CD4-positive, alpha-beta T cell (primary cell): ENCODE data around the gene TOR1A. TPM values are rescaled to one million over a fixed set of nuclear protein-coding genes. Genes with fewer than 3 reads are reported as not detected.

Experiments used
- ATAC-seq: fragments of 200-7000 bp; cut with Tn5 transposase; one replicate; pipeline ENCODE4 v1.10.0; 2022; ENCODE audit warnings: mild to moderate bottlenecking; ENCODE audit not compliant: poor library complexity
- CTCF ChIA-PET: fragments of 350-600 bp; sonication (Branson Sonifier 250); formaldehyde crosslinking; loops from one replicate; lab custom pipeline; 2021; ENCODE audit warnings: antibody characterized with exemption, inconsistent platforms; lab: Charles Lee
- POLR2A ChIA-PET: fragments of 350-600 bp; sonication (Branson Sonifier 250); formaldehyde crosslinking; loops from one replicate; lab custom pipeline; 2021; ENCODE audit warnings: antibody characterized with exemption, inconsistent platforms; lab: Charles Lee
- DNase-seq, 14 experiments: peaks; one replicate each; pipeline ENCODE4 v3.0.0-alpha.2; 2013 to 2020; ENCODE audit warnings: mixed read lengths in 2 of 14
- H3K27ac ChIP-seq, 2 donors: one replicate each; pipeline versions ENCODE4 v1.5.1 to v1.7.0; 2013; ENCODE audit warnings: low read length in 2 of 2, low read depth in 1 of 2, mild to moderate bottlenecking in 1 of 2
- H3K27me3 ChIP-seq, 2 experiments: 1 replicate in 1 of 2; 2 replicates in 1 of 2; pipeline versions ENCODE4 v1.6.1 to v1.7.0; 2013; ENCODE audit warnings: low read length in 2 of 2, control low read depth in 1 of 2, mild to moderate bottlenecking in 1 of 2, moderate library complexity in 1 of 2; ENCODE audit not compliant: insufficient read depth in 2 of 2, control insufficient read depth in 1 of 2
- H3K36me3 ChIP-seq: one replicate; pipeline ENCODE4 v1.6.1; 2013; ENCODE audit warnings: low read length, control low read depth; ENCODE audit not compliant: insufficient read depth
- H3K4me1 ChIP-seq: one replicate; pipeline ENCODE4 v1.6.1; 2013; ENCODE audit warnings: low read length, control low read depth; ENCODE audit not compliant: insufficient read depth
- H3K4me3 ChIP-seq: one replicate; pipeline ENCODE4 v1.5.1; 2013; ENCODE audit warnings: mild to moderate bottlenecking, low read length, moderate library complexity
- H3K9me3 ChIP-seq, 2 experiments: 1 replicate in 1 of 2; 2 replicates in 1 of 2; pipeline versions ENCODE4 v1.6.1 to v1.7.0; 2013; ENCODE audit warnings: low read length in 2 of 2, mild to moderate bottlenecking in 2 of 2, control low read depth in 1 of 2, moderate library complexity in 1 of 2; ENCODE audit not compliant: control insufficient read depth in 1 of 2, insufficient read depth in 1 of 2
- H3K27ac Mint-ChIP-seq: one replicate; pipeline ENCODE4 v1.8.0; 2020; ENCODE audit warnings: mixed read lengths
- H3K27me3 Mint-ChIP-seq: one replicate; pipeline ENCODE4 v1.8.0; 2021; ENCODE audit warnings: mixed read lengths
- H3K36me3 Mint-ChIP-seq: one replicate; pipeline ENCODE4 v1.8.0; 2021; ENCODE audit warnings: low read depth, mixed read lengths
- H3K4me1 Mint-ChIP-seq: one replicate; pipeline ENCODE4 v1.8.0; 2021; ENCODE audit warnings: low read depth, mixed read lengths
- H3K4me3 Mint-ChIP-seq: one replicate; pipeline ENCODE4 v1.8.0; 2020; ENCODE audit warnings: mild to moderate bottlenecking, mixed read lengths
- H3K9me3 Mint-ChIP-seq: one replicate; pipeline ENCODE4 v1.8.0; 2020; ENCODE audit warnings: mixed read lengths
- intact Hi-C, 2 experiments: fragments of 100-400 bp; cut with DNase I in 1 of 2; cut with micrococcal nuclease in 1 of 2; formaldehyde crosslinking; loops; one replicate each; pipeline versions ENCODE4 v1.15.1 to v1.9.0; 2023 to 2025; cut with DNase I, micrococcal nuclease
- total RNA-seq, 174 experiments: library from RNA in 2 of 174; stranded (reverse) in 2 of 174; gene quantifications; one replicate each; pipeline ENCODE4 v1.2.3 and lab custom pipeline; 2021 to 2026
- TF ChIP-seq, protein P1 (sequence below): fragments of 200-600 bp; IDR thresholded peaks from one replicate; pipeline ENCODE4 v1.8.0; 2022; ENCODE audit warnings: antibody characterized with exemption, mild to moderate bottlenecking

Gene TOR1A
- total RNA-seq, 2 experiments from 2014 or later = 12.6 to 13.9 TPM

DNA sequence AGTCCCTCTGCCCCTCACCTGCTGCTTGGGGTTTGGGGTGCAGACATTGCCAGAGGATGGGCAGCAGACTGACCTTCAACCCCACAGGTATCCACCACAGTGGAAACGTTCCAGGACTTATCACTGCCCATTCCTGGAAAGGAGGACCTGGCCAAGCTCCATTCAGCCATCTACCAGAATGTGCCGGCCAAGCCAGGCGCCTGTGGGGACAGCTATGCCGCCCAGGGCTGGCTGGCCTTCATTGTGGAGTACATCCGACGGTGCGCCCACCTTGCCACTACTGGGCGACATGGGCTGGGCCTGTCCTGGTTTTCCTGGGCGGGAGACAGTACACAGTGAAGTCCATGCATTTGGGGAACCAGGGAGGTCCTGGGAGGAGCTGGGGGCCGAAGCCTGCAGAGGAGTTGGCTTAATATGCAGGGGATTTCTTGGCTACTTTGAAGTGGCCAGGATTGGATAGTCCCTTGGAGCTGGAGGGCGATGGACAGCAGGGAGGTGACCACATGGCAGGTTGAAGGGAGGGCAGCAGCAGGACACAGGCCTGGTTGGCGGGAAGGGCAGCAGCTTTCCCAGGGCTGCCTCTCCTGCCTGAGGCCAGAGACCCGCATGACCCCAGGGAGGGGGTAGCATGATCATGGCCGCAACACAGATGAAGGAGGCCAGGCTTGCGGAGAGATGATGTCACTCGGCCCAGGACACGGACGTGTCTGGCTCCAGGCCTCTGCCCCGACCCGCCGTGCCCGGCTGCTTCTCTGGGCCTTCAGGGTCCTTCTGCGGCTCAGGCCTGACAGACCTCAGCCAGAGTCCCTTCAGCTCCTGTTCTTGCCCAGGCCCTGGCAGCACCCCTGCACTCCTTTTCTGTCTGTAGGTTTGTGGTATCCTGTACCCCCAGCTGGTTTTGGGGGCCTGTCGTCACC lies 45.9 kb upstream of the TOR1A start:
- DNase-seq = peak in 1 of 14 experiments; percentile 39
- intact Hi-C loops = loop anchor here (1.0 to 5.0 kb wide), 5 partner anchors 15 to 48 kb away; partner anchors contain the start of genes C9orf78 (in 1 of the 2), TOR1A (in 1 of the 2) and USP20 (in 1 of the 2)
- ChIA-PET POLR2A (interaction anchor here (0.7 to 3.5 kb wide), 13 partner anchors 9 to 107 kb away, joined by 3 to 33 read pairs (median 7); partner anchors contain the start of genes C9orf78 and USP20), CTCF (interaction anchor here (1.1 to 2.1 kb wide), 5 partner anchors 16 to 87 kb away, joined by 3 to 8 read pairs (median 7); partner anchors contain the start of genes C9orf78 and USP20)
- Mint-ChIP-seq H3K4me1 (peaks cover 73% of the 10 kb centered on the region), H3K27me3 (no peaks in the 10 kb centered on the region), H3K36me3 (peaks cover 71% of the 10 kb centered on the region), H3K27ac (peak overlapping the region; percentile 86), H3K9me3 (no peaks in the 10 kb centered on the region), H3K4me3 (peak overlapping the region; percentile 59)
- ATAC-seq = no peak
- peak overlapping the region; percentile 40 for H3K4me3 ChIP-seq
- TF ChIP-seq, protein P1, sequence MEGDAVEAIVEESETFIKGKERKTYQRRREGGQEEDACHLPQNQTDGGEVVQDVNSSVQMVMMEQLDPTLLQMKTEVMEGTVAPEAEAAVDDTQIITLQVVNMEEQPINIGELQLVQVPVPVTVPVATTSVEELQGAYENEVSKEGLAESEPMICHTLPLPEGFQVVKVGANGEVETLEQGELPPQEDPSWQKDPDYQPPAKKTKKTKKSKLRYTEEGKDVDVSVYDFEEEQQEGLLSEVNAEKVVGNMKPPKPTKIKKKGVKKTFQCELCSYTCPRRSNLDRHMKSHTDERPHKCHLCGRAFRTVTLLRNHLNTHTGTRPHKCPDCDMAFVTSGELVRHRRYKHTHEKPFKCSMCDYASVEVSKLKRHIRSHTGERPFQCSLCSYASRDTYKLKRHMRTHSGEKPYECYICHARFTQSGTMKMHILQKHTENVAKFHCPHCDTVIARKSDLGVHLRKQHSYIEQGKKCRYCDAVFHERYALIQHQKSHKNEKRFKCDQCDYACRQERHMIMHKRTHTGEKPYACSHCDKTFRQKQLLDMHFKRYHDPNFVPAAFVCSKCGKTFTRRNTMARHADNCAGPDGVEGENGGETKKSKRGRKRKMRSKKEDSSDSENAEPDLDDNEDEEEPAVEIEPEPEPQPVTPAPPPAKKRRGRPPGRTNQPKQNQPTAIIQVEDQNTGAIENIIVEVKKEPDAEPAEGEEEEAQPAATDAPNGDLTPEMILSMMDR = no peak
- H3K27ac ChIP-seq = peak overlapping the region; percentile 93 to 96
- peaks cover 90% of the 10 kb centered on the region for H3K4me1 ChIP-seq
- no peaks in the 10 kb centered on the region for H3K27me3 ChIP-seq
- peaks cover 54% of the 10 kb centered on the region for H3K36me3 ChIP-seq
- no peaks in the 10 kb centered on the region for H3K9me3 ChIP-seq

DNA sequence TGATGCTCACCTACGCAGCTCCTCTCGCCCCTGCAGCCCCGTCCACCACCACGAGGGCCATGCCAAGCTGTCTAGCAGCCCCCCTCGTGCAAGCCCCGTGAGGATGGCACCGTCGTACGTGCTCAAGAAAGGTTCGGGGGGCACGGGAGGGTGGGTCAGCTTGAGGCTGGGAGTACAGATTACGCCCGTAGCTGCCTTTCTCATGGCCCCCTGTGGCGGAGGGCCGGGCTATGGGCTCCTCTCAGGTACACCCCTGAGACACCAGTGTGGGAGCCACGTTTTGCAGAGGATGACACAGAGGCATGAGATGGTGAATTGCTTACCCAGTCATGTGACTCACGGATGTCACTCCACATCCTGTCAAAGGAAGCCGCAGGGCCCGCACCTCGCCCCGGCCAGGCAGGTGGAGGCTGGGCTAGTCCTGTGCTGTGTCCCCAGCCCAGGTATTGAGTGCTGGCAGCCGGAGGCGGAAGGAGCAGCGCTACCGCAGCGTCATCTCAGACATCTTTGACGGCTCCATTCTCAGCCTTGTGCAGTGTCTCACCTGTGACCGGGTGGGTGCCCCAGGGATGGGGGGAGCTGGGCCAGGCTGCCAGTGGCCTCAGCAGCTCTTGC lies 45.0 kb upstream of the TOR1A start:
- H3K4me1 Mint-ChIP-seq = peaks cover 75% of the 10 kb centered on the region
- H3K27ac ChIP-seq = peak overlapping the region; percentile 93 to 96
- peak overlapping the region; percentile 40 for H3K4me3 ChIP-seq
- ATAC-seq (peak; percentile 87), DNase-seq (peak; percentile 85 to 98 (median 92))
- H3K4me1 ChIP-seq = peaks cover 94% of the 10 kb centered on the region
- H3K36me3 ChIP-seq = peaks cover 47% of the 10 kb centered on the region
- intact Hi-C loops = loop anchor here (1.0 to 5.0 kb wide), 5 partner anchors 16 to 47 kb away; partner anchors contain the start of genes C9orf78 (in 1 of the 2), TOR1A (in 1 of the 2) and USP20 (in 1 of the 2)
- H3K4me3 Mint-ChIP-seq = peak overlapping the region; percentile 59
- no peaks in the 10 kb centered on the region for H3K9me3 ChIP-seq
- no peaks in the 10 kb centered on the region for H3K27me3 ChIP-seq
- H3K9me3 Mint-ChIP-seq = no peaks in the 10 kb centered on the region
- peaks cover 66% of the 10 kb centered on the region for H3K36me3 Mint-ChIP-seq
- CTCF ChIA-PET = interaction anchor here (0.7 to 2.1 kb wide), 6 partner anchors 16 to 136 kb away, joined by 3 to 8 read pairs (median 6); partner anchors contain the start of genes C9orf78 and USP20
- POLR2A ChIA-PET = interaction anchor here (0.7 to 3.5 kb wide), 14 partner anchors 10 to 184 kb away, joined by 3 to 33 read pairs (median 6); partner anchors contain the start of genes C9orf78 and USP20
- TF ChIP-seq, protein P1 = no peak
- H3K27ac Mint-ChIP-seq = peak overlapping the region; percentile 86
- H3K27me3 Mint-ChIP-seq = no peaks in the 10 kb centered on the region
